Fibroblast of lung (primary cell): ENCODE results near the gene SSB.

Experiments used
- EZH2 ChIP-seq: IDR thresholded peaks from 2 replicates; pipeline ENCODE4 v1.5.1; 2012; ENCODE audit warnings: low read length, control low read depth, mild to moderate bottlenecking; ENCODE audit errors: missing control alignments
- TF ChIP-seq, protein P1 (sequence below), 2 donors: IDR thresholded peaks in 1 of 2; conservative IDR thresholded peaks in 1 of 2; 1 replicate in 1 of 2; 2 replicates in 1 of 2; pipeline ENCODE4 v1.5.1; 2011 to 2012; ENCODE audit warnings: low read length in 2 of 2, control low read depth in 1 of 2, inconsistent platforms in 1 of 2, low read depth in 1 of 2, mild to moderate bottlenecking in 1 of 2

DNA sequence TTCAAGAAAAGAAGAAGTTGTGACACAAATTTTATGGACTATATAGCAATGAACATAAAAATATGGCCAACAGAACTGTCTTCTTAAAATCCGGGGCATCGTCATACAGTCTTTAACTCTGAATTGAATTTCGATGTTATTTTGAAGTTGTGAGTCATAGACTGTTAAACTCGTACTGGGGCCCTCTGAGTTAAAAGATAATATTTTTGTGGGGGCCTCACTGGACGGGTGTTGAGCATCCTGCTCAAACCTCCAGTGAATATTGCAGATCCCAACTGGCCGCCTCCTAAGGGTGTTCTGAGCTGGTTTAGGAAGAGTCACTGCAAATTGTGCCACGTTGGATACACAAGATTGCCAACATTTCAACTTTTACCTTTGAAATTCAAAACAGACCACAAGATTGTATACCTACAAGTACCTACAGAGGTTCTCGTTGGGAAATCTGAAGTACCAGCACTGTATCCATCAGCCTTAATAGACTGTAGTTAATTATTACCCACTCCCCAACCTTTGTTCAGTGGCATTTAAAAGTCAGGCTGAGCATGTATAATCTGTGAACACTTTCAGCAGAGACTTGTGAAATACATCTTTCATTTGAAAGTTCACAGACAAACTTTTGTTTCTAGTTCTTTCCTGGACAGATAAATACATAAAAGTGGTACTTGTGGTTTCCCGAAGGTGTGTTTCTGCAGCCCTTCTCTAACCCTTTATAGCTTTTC, 37.3 kb upstream of the SSB start:
- TF ChIP-seq, protein P1, sequence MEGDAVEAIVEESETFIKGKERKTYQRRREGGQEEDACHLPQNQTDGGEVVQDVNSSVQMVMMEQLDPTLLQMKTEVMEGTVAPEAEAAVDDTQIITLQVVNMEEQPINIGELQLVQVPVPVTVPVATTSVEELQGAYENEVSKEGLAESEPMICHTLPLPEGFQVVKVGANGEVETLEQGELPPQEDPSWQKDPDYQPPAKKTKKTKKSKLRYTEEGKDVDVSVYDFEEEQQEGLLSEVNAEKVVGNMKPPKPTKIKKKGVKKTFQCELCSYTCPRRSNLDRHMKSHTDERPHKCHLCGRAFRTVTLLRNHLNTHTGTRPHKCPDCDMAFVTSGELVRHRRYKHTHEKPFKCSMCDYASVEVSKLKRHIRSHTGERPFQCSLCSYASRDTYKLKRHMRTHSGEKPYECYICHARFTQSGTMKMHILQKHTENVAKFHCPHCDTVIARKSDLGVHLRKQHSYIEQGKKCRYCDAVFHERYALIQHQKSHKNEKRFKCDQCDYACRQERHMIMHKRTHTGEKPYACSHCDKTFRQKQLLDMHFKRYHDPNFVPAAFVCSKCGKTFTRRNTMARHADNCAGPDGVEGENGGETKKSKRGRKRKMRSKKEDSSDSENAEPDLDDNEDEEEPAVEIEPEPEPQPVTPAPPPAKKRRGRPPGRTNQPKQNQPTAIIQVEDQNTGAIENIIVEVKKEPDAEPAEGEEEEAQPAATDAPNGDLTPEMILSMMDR (conservative IDR thresholded peaks at IDR 0.05 in 1 of 2, IDR thresholded peaks at IDR 0.05 in 1 of 2; ENCODE audit: low read depth in 1 of 2, low read length in 2 of 2), result no peak
- TF ChIP-seq EZH2, result no peak
